ENCODE data around the gene COLQ.
A peak's percentile ranks its signal among the peaks of the same experiment; 100 is the strongest.
"Not testable (repeated sequence)": the region's sequence is repeated elsewhere in the genome, so short reads cannot be mapped to it uniquely, and the experiment has no call there.

The COLQ gene

DNA sequence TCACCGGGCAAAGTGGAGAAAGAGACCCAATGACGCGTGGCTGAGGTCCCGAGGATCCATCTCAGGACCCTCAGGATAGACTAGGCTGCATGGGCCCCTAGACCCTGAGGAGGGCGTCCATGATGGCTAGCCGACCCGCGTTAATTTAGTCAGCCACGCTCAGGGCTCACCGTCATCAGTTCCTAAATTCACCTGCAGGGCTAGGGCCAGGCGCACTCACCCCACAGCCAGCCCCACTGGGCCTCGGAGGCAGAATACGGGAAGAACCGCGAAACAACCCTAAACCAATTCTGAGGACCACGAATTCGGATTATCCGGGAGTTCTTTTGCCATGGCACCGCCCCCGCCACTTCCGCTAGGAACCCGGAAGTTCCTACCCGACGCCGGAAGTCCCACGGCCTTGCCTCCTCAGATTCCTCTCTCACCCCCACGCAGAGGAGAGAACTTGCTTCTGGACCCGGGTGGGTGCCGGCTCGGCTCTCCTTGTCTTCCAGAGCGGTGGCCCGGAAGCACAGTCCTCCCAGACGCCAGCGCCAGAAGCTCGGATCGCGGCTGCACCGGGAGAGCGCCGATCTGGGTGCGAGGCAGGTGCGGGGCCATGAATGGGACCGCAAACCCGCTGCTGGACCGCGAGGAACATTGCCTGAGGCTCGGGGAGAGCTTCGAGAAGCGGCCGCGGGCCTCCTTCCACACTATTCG, 94.2 kb downstream of the COLQ start, which contains the start of the genes EAF1 and METTL6:
Gene EAF1, plus strand, starts transcription at position 417 of the 699 bp plus-strand sequence. Its CDS starts 182 bp downstream, at position 599.
Gene METTL6, minus strand, starts transcription at position 363 of the 699 bp plus-strand sequence. CDS start 1,033 bp downstream, outside the sequence.
- peak; percentile 46 for DNase-seq (ENCODE audit: low read depth)

DNA sequence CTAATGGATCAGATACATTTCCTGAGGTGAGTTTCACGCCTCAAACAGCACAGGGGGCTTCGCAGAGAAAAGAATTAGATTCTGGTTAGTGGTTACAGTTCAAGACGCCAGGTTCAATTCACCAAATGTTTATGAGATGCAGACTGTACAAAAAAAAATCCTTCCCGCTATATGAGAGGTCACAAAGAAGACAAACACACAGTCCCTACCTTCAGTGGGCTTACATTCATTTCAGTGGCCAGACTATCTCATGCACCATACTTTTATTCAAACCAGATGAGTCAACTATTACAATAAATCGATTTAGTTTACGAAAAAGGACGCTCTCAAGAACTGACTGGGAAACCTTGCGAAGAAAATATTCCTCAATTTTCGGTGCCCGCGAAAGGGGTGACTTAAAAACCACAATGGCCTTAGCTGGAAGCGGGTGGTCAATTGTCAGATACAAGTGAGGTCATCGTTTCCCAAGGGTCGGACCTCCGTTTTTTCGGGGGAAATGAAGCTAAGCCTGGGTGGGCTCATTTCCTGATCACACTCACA, 94.9 kb downstream of the COLQ start:
- DNase-seq (ENCODE audit: low read depth), result no peak

- DNase-seq (ENCODE audit: low read depth), result peak; percentile 40
These were observed 100.6 kb downstream of the COLQ start for GRCh38 chr3:15420871-15421270.

- DNase-seq (ENCODE audit: low read depth), result not testable (repeated sequence)
These were observed 110.5 kb downstream of the COLQ start for GRCh38 chr3:15410966-15411365.

DNA sequence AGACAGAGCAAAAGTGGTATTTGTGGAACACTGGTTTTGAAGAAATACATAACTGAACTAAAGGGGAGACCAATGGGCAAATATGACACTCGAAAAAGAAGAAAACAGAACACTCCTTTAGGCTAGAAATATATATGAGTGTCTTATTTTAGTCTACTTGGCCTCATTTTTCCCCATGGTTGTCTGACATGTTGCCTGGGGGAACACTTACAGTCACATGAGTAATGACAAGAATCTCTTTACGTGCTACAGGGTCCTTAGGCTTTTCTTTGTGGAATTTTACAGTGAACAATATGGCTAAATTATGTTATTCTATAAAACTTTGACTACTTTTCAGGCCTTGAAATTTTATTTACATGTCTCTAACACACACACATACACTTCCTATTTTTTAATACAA, 111.7 kb downstream of the COLQ start:
- no peak for DNase-seq (ENCODE audit: low read depth)

DNA sequence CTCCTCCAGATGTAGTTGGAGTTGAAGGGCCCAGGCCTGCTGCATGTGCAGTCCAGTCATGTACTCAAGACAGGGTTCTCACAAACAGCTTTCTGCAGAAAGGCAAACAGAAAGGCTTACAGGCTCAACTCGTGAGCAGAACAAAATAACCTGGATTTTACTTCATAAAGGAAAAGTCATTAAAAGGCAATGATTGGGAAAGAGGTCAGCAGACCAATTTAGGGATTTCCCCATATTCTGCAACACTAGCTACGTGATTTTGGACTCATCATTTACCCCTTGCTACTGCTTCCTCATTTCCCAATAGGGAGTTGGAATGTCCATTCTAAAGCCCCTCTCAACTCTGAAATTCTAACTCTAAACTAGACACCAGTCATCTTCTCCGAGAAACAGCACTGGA, 112.3 kb downstream of the COLQ start:
- no peak for DNase-seq (ENCODE audit: low read depth)

DNA sequence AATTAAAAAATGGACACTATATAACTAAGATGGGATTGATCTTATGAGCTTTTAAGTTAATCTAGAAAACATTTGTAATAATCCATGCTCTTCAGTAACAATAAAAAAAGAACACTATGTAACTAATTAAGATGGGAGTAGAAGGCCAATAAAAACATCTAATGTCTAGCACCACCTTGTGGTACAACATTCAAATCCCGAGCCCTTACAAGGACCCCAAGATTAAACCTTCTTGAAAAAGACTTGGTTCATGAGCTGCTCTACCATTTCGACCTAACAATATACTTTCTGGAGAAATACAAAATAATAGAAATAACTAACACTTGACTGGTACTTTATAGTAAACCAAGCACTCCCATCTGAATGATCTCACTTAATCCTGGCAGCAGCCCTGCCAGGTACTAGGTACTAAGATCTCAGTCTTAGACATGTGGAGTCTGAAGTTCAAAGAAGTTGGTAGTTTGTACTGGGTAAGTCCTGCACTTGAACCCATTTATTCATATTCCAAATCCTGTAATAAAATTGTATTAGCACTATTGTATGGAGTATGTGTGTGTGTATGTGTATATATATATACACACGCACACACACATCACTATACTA, 116.0 kb downstream of the COLQ start:
- no peak for DNase-seq (ENCODE audit: low read depth)

DNA sequence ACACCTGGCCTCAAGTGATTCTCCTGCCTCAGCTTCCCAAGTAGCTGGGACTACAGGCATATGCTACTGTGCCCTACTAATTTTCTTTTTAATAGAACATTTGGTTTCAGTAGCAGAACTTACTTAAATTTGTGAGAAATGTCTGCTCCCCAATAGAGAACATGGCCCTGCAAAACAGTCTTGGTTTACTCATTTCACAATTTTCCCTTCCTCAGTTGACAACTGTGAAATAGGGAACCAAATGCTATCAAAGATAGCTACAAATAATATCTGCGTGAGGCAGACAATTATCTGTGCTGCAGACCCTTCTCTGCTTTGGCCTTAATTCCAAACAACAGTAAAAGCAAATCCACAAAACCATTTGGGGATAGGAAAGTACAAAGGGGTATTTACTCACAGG, 116.7 kb downstream of the COLQ start:
- DNase-seq (ENCODE audit: low read depth), result no peak

DNA sequence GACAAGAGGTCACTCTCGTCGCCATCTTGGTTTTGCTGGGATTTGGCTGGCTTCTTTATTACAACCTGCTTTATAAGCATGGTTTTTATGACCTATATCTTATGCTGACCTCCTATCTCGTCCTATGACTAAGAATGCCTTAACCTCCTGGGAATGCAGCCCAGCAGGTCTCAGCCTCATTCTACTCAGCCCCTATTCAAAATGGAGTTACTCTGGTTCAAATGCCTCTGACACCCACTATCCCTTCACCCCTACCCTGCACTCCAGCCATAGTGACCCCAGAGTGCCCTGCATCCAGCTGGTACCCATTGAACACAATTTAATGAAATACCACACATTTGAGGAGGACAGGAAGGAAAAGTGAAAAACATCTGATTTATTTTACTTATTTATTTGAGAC, 117.5 kb downstream of the COLQ start:
- DNase-seq (ENCODE audit: low read depth), result no peak

- no peak for DNase-seq (ENCODE audit: low read depth)
These were observed 118.0 kb downstream of the COLQ start for GRCh38 chr3:15403495-15403894.

GRCh38 chr3:15401936-15402335, 119.6 kb downstream of the COLQ start:
- no peak for DNase-seq (ENCODE audit: low read depth)

Data from HS-5 (cell line).